Stimulated activated effector memory CD8-positive, alpha-beta T cell treated with anti-CD3 and anti-CD28 coated beads, Interleukin-12 subunit alpha, Interleukin-12 subunit beta, amount 100 ng/mL, for 72 hours (primary cell): ENCODE data around the gene NCKAP5.
"Not testable (repeated sequence)": the region's sequence is repeated elsewhere in the genome, so short reads cannot be mapped to it uniquely, and the experiment has no call there.

Source experiments
- ATAC-seq: fragments of 150-1000 bp; cut with Tn5 transposase; 2 replicates; pipeline ENCODE4 v1.10.0; 2021
- DNase-seq, 2 donors: peaks; one replicate each; pipeline ENCODE4 v3.0.0; 2021 to 2022; ENCODE audit warnings: low spot score in 2 of 2
- H3K27ac Mint-ChIP-seq: one replicate; pipeline ENCODE4 v1.8.0; 2022; ENCODE audit warnings: mild to moderate bottlenecking, mixed read lengths
- H3K36me3 Mint-ChIP-seq: one replicate; pipeline ENCODE4 v1.8.0; 2022; ENCODE audit warnings: mild to moderate bottlenecking, mixed read lengths
- H3K4me1 Mint-ChIP-seq: one replicate; pipeline ENCODE4 v1.8.0; 2022; ENCODE audit warnings: mixed read lengths
- H3K4me3 Mint-ChIP-seq: one replicate; pipeline ENCODE4 v1.8.0; 2022; ENCODE audit warnings: mild to moderate bottlenecking, mixed read lengths
- H3K9me3 Mint-ChIP-seq: one replicate; pipeline ENCODE4 v1.8.0; 2022; ENCODE audit warnings: mixed read lengths

NCKAP5 gene

GRCh38 chr2:133480707-133481429, 87.4 kb downstream of the NCKAP5 start:
- H3K27ac Mint-ChIP-seq: no peak overlapping the region
- no peak for ATAC-seq

GRCh38 chr2:133477616-133477990, 90.7 kb downstream of the NCKAP5 start:
- H3K36me3 Mint-ChIP-seq: no peaks in the 10 kb centered on the region
- no peaks in the 10 kb centered on the region for H3K4me1 Mint-ChIP-seq
- H3K27ac Mint-ChIP-seq: no peak overlapping the region
- H3K4me3 Mint-ChIP-seq: no peak overlapping the region
- DNase-seq (no peak), ATAC-seq (no peak)
- peaks cover 8% of the 10 kb centered on the region for H3K9me3 Mint-ChIP-seq

More at GRCh38 chr2:133480707-133481429, 87.4 kb downstream of the NCKAP5 start:
- Mint-ChIP-seq H3K4me1 (no peaks in the 10 kb centered on the region), H3K36me3 (no peaks in the 10 kb centered on the region), H3K4me3 (no peak overlapping the region), H3K9me3 (peaks cover 6% of the 10 kb centered on the region)
- DNase-seq: no peak

- DNase-seq (no peak), ATAC-seq (no peak)
- no peaks in the 10 kb centered on the region for H3K36me3 Mint-ChIP-seq
- no peak overlapping the region for H3K27ac Mint-ChIP-seq
- no peak overlapping the region for H3K4me3 Mint-ChIP-seq
- H3K9me3 Mint-ChIP-seq: peaks cover 11% of the 10 kb centered on the region
- no peaks in the 10 kb centered on the region for H3K4me1 Mint-ChIP-seq
These were observed 91.2 kb downstream of the NCKAP5 start for GRCh38 chr2:133476931-133477615.

- Mint-ChIP-seq H3K27ac (no peak overlapping the region), H3K4me3 (no peak overlapping the region), H3K4me1 (no peaks in the 10 kb centered on the region), H3K36me3 (no peaks in the 10 kb centered on the region), H3K9me3 (peaks cover 9% of the 10 kb centered on the region)
- ATAC-seq: no peak
- DNase-seq: no peak
These were observed 92.0 kb downstream of the NCKAP5 start for GRCh38 chr2:133476286-133476685.

GRCh38 chr2:133475610-133476009, 92.7 kb downstream of the NCKAP5 start:
- no peak for DNase-seq
- H3K4me3 Mint-ChIP-seq: no peak overlapping the region
- ATAC-seq: no peak
- H3K36me3 Mint-ChIP-seq: no peaks in the 10 kb centered on the region
- no peaks in the 10 kb centered on the region for H3K4me1 Mint-ChIP-seq
- H3K27ac Mint-ChIP-seq: no peak overlapping the region
- peaks cover 6% of the 10 kb centered on the region for H3K9me3 Mint-ChIP-seq

- not testable (repeated sequence) for DNase-seq, H3K27ac Mint-ChIP-seq, H3K36me3 Mint-ChIP-seq, H3K9me3 Mint-ChIP-seq, H3K4me1 Mint-ChIP-seq, ATAC-seq, H3K4me3 Mint-ChIP-seq
These were observed 97.8 kb downstream of the NCKAP5 start for GRCh38 chr2:133470446-133470845.

- no peak for ATAC-seq
- DNase-seq: no peak
- no peaks in the 10 kb centered on the region for H3K4me1 Mint-ChIP-seq
- no peaks in the 10 kb centered on the region for H3K9me3 Mint-ChIP-seq
- H3K27ac Mint-ChIP-seq: no peak overlapping the region
- no peaks in the 10 kb centered on the region for H3K36me3 Mint-ChIP-seq
- no peak overlapping the region for H3K4me3 Mint-ChIP-seq
These were observed 105.5 kb downstream of the NCKAP5 start for GRCh38 chr2:133462811-133463210.

- DNase-seq (no peak), ATAC-seq (no peak)
- no peak overlapping the region for H3K4me3 Mint-ChIP-seq
- H3K36me3 Mint-ChIP-seq: no peaks in the 10 kb centered on the region
- no peak overlapping the region for H3K27ac Mint-ChIP-seq
- no peaks in the 10 kb centered on the region for H3K9me3 Mint-ChIP-seq
- no peaks in the 10 kb centered on the region for H3K4me1 Mint-ChIP-seq
These were observed 106.8 kb downstream of the NCKAP5 start for GRCh38 chr2:133461484-133461883.

GRCh38 chr2:133459590-133459989, 108.7 kb downstream of the NCKAP5 start:
- H3K27ac Mint-ChIP-seq: no peak overlapping the region
- no peaks in the 10 kb centered on the region for H3K36me3 Mint-ChIP-seq
- ATAC-seq (no peak), DNase-seq (no peak)
- H3K4me3 Mint-ChIP-seq: no peak overlapping the region
- no peaks in the 10 kb centered on the region for H3K4me1 Mint-ChIP-seq
- no peaks in the 10 kb centered on the region for H3K9me3 Mint-ChIP-seq

- H3K4me3 Mint-ChIP-seq: no peak overlapping the region
- no peak for DNase-seq
- H3K27ac Mint-ChIP-seq: no peak overlapping the region
- no peaks in the 10 kb centered on the region for H3K36me3 Mint-ChIP-seq
- no peak for ATAC-seq
- H3K9me3 Mint-ChIP-seq: peaks cover 2% of the 10 kb centered on the region
- H3K4me1 Mint-ChIP-seq: no peaks in the 10 kb centered on the region
These were observed 110.0 kb downstream of the NCKAP5 start for GRCh38 chr2:133458280-133458679.

GRCh38 chr2:133457861-133458260, 110.4 kb downstream of the NCKAP5 start:
- no peak for DNase-seq
- no peak for ATAC-seq
- no peak overlapping the region for H3K27ac Mint-ChIP-seq
- no peaks in the 10 kb centered on the region for H3K4me1 Mint-ChIP-seq
- peaks cover 3% of the 10 kb centered on the region for H3K9me3 Mint-ChIP-seq
- no peak overlapping the region for H3K4me3 Mint-ChIP-seq
- H3K36me3 Mint-ChIP-seq: no peaks in the 10 kb centered on the region

GRCh38 chr2:133456971-133457370, 111.3 kb downstream of the NCKAP5 start:
- no peaks in the 10 kb centered on the region for H3K4me1 Mint-ChIP-seq
- no peak overlapping the region for H3K4me3 Mint-ChIP-seq
- H3K36me3 Mint-ChIP-seq: no peaks in the 10 kb centered on the region
- peaks cover 3% of the 10 kb centered on the region for H3K9me3 Mint-ChIP-seq
- ATAC-seq (no peak), DNase-seq (no peak)
- no peak overlapping the region for H3K27ac Mint-ChIP-seq

GRCh38 chr2:133456156-133456555, 112.1 kb downstream of the NCKAP5 start:
- DNase-seq (no peak), ATAC-seq (no peak)
- no peak overlapping the region for H3K4me3 Mint-ChIP-seq
- H3K9me3 Mint-ChIP-seq: peaks cover 3% of the 10 kb centered on the region
- no peaks in the 10 kb centered on the region for H3K4me1 Mint-ChIP-seq
- no peak overlapping the region for H3K27ac Mint-ChIP-seq
- no peaks in the 10 kb centered on the region for H3K36me3 Mint-ChIP-seq

GRCh38 chr2:133453032-133453431, 115.2 kb downstream of the NCKAP5 start:
- no peak overlapping the region for H3K4me3 Mint-ChIP-seq
- H3K4me1 Mint-ChIP-seq: no peaks in the 10 kb centered on the region

GRCh38 chr2:133452583-133452982, 115.7 kb downstream of the NCKAP5 start:
- DNase-seq (no peak), ATAC-seq (no peak)
- Mint-ChIP-seq H3K27ac (no peak overlapping the region), H3K36me3 (no peaks in the 10 kb centered on the region), H3K4me3 (no peak overlapping the region), H3K9me3 (peaks cover 5% of the 10 kb centered on the region), H3K4me1 (no peaks in the 10 kb centered on the region)

More at GRCh38 chr2:133453032-133453431, 115.2 kb downstream of the NCKAP5 start:
- H3K36me3 Mint-ChIP-seq: no peaks in the 10 kb centered on the region
- H3K9me3 Mint-ChIP-seq: peaks cover 5% of the 10 kb centered on the region
- no peak overlapping the region for H3K27ac Mint-ChIP-seq
- no peak for DNase-seq
- no peak for ATAC-seq

- no peak for ATAC-seq
- Mint-ChIP-seq H3K4me1 (no peaks in the 10 kb centered on the region), H3K27ac (no peak overlapping the region), H3K4me3 (no peak overlapping the region), H3K9me3 (peaks cover 5% of the 10 kb centered on the region), H3K36me3 (no peaks in the 10 kb centered on the region)
- no peak for DNase-seq
These were observed 116.1 kb downstream of the NCKAP5 start for GRCh38 chr2:133452146-133452545.
